HG03521 (cell line): ENCODE measurements around the gene ZFR.
"Not testable (repeated sequence)": the region's sequence is repeated elsewhere in the genome, so short reads cannot be mapped to it uniquely, and the experiment has no call there.

Experiments used
- ATAC-seq: cut with Tn5 transposase; IDR thresholded peaks from one replicate; pipeline ENCODE4 v1.9.1; 2021; ENCODE audit warnings: mild to moderate bottlenecking, moderate library complexity; ENCODE audit not compliant: unreplicated experiment

Gene ZFR

DNA sequence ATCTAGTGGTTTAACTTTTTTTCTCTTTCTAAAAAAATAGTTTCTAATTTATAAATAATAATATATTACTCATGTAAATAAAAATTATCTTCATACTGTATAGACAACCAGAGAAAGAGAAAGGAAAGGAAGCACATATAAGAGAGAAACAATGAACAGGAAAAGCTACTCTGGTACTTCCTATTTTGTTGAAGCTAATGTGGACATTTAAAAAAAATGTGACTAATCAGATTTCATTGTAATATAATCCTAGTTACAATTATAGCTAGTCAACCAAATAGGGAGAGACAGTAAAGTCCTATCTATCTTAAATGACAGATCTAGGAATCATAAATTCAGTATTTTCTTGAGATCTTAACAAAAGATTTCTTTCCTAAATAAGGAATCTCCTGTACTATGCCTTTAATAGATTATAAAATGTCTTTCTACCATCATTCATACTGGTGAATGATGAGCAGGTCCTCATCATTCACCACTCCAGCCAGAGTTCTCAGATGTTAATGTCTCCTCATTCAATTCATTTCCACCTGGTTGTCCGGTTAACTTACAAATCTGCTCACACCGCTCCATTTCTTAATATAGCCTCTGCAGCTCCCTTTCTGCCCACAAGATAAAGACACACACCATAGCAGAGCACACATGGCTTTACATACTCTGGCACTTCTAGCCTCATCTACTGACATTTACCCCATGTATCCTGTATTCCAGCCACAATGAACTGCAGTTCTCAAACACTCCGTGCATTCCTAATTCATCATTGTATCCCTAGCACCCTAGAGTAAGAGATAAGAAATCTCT, 30.9 kb downstream of the ZFR start:
- no peak for ATAC-seq

DNA sequence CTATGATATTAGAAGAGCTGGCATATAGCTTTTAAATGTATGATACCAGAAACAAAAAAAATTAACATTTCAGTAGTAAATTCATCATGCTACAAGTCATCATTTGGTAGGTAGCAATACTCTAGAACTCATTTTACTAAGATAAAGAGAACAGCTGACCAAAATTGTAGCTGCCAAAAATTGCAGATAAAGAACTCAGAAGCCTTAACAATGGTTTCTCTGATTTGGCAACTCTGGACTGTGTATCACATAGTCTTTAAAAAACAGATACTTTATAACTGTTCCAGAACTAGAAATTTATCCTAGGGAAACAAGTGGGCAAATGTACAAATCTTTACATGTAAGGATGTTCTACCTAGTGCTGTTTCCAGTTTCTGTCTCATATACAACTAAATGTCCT, 33.9 kb downstream of the ZFR start:
- no peak for ATAC-seq

DNA sequence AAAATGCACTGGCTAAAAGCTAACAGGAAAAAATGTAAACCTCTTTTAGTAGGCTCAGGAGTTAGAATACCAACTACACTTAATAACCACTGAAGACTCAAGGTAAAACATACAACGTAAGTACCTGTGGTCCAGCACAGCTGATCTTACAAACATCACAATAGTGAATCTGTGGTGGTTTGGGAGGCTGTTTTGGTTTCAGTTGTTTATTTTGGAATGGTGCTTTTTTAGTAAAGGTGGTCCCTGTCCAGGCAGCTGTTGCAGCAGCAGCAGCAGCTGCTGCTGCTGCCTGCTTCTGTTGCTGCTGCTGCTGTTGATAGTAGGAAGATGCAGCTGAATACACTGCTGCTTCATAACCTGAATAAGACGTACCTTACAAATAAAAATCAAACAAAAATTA, 37.9 kb downstream of the ZFR start:
- no peak for ATAC-seq

DNA sequence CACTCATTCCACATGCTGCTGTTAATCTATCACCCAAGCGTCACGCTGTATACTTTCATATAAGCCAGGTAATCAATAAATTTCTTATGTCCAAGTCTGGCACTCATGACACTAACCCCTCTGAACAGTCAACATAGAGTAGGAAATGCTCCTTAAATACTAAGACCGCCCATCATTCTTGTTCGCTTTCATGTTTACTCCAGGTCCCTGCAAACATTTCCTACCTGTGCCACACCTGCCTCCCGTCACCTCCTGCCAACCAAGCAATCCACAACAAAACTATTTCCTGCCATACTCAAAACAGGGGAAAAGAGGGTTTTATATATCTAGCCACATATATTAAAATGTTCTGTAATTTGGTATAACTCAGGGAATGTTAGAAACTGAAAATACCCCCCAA, 39.0 kb downstream of the ZFR start:
- ATAC-seq, result no peak

DNA sequence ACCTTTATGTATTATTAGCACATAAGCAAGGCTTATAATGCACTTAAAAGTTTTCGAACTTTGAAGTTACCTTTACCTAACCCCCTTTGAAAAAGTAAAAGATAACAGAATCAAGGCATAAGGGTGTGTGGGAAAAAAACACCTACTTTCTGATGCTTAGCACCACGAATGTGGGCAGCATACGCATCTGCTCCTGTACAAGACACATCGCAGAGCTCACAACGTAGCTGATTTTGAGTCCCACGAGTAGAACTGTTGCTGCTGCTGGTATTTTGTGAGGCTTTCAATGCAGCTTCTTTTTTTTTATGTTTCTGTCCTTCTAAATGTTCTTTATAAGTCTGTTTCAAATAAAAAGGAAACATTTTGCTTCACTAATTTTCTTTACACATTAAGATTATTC, 40.8 kb downstream of the ZFR start:
- no peak for ATAC-seq

DNA sequence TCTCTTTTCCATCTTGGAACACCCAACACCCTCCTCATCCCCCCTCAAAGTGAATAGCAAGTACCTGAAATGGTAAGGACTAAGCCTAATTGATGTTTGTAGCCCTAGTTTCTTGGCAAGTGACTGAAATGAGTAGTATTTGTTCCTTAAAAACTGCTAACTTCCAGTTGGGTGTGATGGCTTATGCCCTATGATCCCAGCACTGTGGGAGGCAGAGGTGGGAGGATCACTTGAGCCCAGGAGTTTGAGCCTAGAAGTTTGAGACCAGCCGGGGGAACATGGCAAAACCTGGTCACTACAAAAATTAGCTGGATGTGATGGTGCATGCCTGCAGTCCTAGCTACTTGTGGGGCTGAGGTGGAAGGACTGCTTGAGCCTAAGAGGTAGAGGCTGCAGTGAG, 44.1 kb downstream of the ZFR start:
- ATAC-seq, result no peak

DNA sequence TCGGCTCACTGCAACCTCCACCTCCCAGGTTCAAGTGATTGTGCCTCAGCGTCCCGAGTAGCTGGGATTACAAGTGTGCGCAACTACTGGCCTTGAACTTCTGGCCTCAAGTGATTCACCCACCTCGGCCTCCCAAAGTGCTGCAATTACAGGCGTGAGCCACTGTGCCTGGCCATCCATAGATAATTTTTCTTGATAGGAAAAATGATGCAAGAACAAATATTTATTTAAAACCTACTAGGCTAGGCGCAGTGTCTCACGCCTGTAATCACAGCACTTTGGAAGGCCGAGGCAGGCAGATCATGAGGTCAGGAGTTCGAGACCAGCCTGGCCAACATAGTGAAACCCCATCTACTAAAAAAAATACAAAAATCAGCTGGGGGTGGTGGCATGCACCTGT, 45.8 kb downstream of the ZFR start:
- not testable (repeated sequence) for ATAC-seq

DNA sequence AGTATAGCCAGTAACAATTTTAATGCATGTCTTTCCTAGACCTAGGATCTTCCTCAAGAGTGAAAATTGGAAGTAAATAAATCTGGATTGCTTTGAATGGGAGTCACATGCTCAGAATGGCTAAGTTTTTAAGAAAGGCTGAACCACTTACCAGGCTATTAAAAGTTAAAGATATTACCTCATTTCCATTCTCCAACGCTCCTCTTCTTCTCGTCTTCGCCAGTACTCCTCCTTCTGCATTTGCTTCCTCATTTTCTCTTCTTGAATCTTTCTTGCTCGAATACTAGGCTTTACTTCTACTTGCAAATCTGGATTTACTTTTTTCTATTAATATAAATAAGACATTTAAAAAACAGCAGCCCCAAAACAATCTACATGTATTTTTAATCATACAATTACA, 49.6 kb downstream of the ZFR start:
- ATAC-seq, result no peak

DNA sequence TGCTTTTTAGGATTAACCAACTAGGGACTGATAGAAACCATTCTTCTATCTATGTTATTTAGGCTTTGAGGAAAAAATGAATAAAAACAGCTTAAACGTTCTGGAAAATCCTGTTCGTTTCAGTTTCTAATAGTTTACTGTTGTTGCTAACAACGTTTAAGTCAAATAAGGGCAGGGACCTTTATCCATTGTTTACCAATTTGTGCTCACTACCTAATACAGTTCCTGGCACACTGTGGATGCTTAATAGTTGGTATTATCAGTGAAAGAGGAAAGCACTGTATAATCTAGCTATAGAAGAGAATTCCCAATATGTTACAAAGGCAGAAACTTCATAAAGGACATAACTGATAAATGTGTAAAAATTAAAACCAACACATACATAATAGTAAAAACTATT, 52.5 kb downstream of the ZFR start:
- no peak for ATAC-seq

DNA sequence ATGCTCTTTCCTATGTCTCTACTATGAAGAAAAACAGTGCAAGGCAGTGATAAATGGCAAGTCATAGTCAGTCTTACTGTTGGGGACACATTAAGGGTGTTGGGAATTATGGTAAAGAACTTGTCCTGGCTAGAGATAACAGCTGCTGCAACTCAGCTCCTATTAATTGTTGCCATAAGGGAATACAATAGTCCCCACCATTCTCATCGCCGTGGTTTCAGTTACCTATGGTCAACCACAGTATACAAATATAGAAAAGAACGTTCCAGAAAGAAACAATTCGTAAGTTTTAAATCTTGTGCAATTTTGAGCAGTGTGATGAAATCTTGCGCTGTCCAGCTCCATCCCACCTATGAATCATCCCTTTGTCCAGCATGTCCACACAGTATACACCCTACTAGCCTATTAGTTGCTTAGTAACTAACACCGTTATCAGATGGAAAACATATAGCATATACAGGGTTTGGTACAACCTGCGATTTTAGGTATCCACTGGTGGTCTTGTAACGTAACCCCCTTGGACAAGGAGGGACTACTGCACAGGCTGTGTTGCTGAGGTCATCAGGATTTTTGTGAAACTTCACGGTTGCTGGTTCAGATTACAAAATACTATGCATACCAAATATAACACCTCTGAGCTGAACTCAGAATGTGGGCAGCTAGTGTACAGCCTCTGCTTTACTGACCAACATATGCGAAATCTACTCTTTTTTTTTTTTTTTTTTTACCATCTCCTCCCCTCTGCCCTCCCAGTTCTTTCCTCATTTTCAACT, 53.5 kb downstream of the ZFR start:
- ATAC-seq, result no peak

DNA sequence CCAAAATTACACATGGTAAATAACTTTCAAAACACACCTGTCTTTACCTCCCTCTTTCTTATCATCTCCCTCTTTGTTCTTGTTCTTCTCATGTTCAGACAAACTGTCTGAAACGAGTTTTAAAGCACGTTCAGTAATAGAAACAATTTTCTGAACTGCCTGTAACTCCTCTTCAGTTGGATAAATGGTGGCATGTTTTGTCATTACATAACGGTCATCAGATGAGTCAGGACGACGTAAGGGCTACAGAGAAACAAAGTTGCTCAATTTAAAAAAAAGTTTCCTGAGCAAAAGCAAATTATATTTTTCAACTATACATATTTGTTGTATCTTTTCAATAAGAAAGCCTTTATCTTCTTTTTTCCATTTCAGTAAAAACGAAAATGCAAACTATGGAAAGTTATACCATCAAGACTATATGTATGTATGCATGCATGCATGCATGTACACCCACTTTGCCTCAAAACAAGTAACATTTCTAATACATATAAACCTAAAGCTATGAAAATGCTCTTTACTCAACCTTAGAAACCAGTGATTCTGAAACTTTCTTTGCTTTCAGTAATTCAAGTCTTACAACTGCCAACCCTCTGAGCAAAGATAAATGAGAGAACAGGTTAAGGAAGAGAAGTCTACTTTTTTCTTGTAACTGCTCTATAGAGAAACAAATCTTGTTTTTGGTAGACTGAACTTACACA, 56.0 kb downstream of the ZFR start:
- ATAC-seq, result no peak

DNA sequence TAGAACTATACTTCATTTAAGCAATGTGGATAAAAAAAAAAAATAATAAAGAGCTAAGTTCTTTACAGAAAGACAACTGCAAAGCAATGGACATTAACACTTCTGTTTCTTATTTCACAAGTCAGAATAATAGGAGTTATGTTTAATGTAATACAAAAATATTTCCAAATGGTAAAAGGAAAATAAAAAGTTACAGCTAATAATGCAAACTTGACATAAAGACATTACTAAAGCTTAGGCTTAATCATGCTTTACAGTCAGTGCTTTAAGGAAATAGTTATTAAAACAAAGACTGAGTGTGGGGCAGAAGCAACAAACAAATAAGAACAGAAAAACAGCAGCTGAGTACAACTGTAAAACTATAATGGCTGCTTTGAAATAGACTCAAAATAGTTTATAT, 56.7 kb downstream of the ZFR start:
- ATAC-seq, result no peak

DNA sequence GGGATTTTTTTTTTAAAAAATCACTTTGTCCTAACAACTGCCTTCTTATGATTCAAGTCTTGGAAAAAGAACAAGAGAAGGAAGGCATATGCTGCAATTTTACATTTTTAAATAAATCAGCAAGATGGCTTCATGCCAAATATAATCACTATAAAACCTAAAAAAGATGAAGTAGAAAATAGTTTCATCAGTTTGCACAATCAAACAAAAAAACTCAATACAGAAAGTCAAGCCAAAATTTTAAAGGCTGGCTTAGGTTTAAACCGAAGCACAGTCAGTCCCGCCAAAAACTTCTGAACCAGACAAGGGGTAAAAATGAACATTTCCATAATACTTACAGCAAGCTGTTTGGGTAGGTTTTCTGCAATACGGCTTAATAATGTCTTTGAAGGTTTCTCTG, 57.3 kb downstream of the ZFR start:
- no peak for ATAC-seq

DNA sequence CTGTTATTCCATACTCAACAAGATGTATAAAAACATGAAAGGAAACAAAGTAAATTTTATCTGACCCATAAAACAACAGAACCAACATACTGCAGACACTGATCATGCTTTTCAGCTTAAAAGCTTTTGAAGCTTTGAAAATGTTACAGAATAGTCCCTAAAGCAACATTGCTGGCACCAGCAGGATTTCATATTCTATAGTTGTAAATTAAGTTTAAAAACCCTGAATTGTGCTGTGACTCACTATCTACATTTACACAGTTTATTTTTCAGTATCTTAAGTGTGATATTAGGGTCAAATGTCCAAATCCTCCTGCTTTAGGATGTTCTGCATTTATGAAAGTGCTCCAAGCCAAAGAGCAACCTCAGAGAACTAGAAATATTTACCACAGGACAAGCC, 59.9 kb downstream of the ZFR start:
- no peak for ATAC-seq

DNA sequence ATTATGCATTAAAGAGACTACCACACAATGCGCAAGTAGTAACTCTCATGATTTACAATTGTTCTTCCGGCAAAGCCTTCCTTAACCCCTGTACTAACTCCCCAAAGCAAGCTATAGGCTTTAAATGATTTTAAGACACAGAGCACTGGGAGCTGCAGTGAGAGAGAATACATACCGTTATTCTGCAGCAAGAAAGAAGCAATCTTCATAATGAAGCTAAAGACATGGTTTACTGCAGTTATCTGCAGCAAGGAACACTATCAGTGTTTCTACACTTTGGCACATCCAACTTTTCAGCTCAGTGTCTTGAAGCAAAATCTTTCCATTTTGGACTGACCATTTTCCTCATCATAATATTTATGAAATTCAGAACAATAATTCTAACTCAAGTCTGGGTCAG, 61.0 kb downstream of the ZFR start:
- ATAC-seq, result no peak

DNA sequence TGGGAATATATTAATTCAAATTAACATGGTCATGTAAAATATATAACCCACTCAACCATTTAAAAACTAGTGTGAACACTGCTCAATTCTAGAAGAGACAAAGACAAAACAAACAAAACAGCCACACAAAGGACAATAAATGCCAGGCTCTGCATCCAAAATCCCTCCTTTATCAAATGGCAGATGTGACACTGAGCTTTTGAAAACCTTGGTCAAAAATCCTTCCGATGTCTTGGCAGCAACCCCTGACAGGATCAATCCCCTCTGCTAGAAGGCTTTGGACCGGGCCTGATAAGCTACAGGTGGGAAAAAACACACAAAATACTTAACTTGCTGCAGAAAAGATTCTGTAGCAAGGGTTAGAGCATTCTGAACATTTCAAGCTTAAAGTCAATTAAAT, 61.5 kb downstream of the ZFR start:
- no peak for ATAC-seq

DNA sequence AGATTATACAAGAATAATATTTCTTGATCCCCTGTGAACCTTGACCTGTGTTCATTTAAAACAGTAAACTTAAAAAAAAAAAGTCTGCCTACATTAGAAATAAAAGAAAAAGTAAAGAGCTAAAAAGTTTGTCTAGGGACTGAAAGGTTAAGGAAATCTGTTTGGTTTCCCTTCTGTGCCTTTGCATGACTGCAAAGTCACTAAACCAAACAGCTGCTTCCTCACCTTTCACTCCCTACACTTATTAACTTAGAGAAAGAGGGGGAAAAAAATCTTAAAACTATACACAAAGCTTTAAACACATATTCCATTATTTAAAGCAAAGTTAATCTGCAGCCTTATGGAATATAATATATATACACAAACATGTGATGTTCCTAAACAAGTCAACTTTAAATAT, 65.1 kb downstream of the ZFR start:
- no peak for ATAC-seq

DNA sequence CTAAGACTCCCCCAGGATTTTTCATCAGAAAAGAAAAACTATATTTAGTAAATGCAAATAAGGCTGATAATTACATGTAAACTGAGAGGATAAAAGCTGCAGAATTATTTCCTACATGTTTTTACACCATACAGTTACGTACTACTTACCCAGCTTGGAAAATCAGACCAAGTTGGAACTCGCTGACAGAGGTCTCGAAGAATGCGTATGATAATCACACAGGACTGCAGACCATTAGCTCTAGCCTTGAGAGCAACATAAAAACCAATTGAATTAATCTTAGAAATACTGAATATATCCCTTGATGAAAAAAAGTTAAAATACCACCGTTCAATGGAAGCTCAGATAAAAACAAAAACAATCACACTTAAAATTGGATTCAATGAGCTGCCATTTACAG, 65.6 kb downstream of the ZFR start:
- ATAC-seq, result no peak

DNA sequence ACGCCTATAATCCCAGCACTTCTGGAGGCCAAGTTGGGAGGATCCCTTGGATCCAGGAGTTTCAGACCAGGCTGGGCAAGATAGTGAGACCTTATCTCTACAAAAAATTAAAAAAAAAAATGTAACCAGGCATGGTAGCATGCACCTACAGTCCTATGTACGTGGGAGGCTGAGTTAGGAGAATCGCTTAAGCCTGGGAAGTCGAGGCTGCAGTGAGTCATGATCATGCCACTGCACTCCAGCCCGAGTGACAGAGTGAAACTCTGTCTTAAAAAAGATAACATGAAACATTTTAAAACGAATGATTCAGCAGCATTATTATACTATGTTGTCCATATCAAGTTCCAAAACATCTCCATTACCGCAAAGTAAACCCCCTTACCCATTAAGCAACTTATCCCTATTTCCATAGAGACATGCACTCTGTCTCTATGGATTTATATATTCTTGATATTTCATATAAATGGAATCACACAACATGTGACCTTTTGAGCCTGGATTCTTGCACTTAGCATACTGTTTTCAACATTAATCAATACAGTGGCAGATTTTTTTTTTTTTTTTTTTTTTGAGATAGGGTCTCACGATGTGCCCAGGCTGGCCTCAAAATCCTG, 74.9 kb downstream of the ZFR start:
- no peak for ATAC-seq

DNA sequence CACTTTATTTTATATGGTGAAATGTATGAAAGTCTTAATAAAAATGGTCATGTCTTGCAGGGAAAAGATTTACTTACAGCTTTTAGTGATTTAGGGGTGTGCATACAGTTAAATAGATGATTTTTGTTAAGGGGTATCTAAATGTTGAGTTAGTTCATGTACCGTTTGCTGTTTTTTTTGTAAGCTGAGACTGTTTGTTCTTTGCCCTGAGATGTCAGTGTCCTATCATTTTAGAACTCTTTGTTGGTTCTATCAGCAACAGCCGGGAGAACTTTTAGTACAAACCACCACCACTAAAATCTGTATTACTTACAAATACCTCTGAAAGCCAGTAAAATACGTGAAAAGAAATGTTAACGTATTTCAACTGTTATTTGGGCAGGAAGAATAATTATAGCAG, 75.5 kb downstream of the ZFR start:
- ATAC-seq, result no peak

DNA sequence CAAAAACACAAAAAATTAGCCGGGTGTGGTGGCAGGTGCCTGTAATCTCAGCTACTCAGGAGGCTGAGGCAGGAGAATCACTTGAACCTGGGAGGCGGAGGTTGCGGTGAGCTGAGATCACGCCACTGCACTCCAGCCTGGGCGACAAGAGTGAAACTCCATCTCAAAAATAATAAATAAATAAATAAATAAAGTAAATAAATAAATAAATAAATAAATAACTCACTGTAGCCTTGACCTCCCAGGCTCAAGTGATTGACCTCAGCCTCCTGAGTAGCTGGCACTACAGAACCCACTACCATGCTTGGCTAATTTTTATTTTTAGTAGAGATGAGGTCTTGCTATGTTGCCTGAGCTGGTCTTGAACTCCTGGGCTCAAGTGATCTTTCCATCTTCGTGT, 77.3 kb downstream of the ZFR start:
- not testable (repeated sequence) for ATAC-seq

DNA sequence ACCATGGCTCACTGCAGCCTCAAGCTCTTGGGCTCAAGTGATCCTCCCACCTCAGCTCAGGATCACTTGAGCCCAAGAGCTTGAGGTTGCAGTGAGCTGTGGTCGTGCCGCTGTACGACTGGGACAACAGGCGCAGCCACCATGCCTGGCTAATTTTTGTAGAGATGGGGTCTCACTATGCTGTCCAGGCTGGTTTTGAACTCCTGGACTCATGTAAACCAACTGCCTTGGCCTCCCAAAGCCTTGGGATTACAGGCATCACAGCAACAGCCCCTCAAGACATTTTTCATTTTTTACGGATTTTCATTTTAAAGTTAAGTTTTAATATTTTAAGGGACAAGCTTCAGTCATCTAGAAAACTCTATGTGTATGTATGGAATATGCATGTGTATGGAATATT, 78.9 kb downstream of the ZFR start:
- ATAC-seq, result no peak
